ENCODE data around the gene IER3.

- TF ChIP-seq EZH2 (optimal IDR thresholded peaks at IDR 0.05; ENCODE audit: low read depth, low read length) (no peak), EZH2phosphoT487 (IDR thresholded peaks at IDR 0.05; ENCODE audit: low read length) (no peak)
These were observed 32.2 kb upstream of the IER3 start for GRCh38 chr6:30776390-30777154.
